CMK (cell line): ENCODE results near the gene TPST2.

Experiments used
- DNase-seq: peaks from one replicate; pipeline ENCODE4 v3.0.0-alpha.2; 2010; ENCODE audit warnings: low read depth

TPST2 gene

GRCh38 chr22:26489447-26490036 lies 100.4 kb downstream of the TPST2 start:
- no peak for DNase-seq

- no peak for DNase-seq
Measured at GRCh38 chr22:26487996-26488395, 101.9 kb downstream of the TPST2 start.

GRCh38 chr22:26486394-26486793 lies 103.5 kb downstream of the TPST2 start:
- no peak for DNase-seq

- DNase-seq, result no peak
Measured at GRCh38 chr22:26485806-26486390, 104.0 kb downstream of the TPST2 start.

GRCh38 chr22:26485013-26485412 lies 104.9 kb downstream of the TPST2 start:
- no peak for DNase-seq

- no peak for DNase-seq
Measured at GRCh38 chr22:26484360-26484706, 105.6 kb downstream of the TPST2 start.

GRCh38 chr22:26483439-26484359 lies 106.2 kb downstream of the TPST2 start, which contains the start of the genes HPS4 and SRRD:
TSS of gene HPS4 (minus strand) at chr22:26483783. CDS start at chr22:26481762, 2,021 bp downstream.
TSS of gene SRRD (plus strand) at chr22:26483877. CDS start at chr22:26483891, 14 bp downstream.
- peak; percentile 80 for DNase-seq

GRCh38 chr22:26483043-26483438 lies 106.9 kb downstream of the TPST2 start:
- DNase-seq, result no peak

- no peak for DNase-seq
Measured at GRCh38 chr22:26482161-26482560, 107.8 kb downstream of the TPST2 start.

GRCh38 chr22:26481694-26482093 lies 108.2 kb downstream of the TPST2 start:
- DNase-seq, result no peak

GRCh38 chr22:26481112-26481693 lies 108.7 kb downstream of the TPST2 start:
- no peak for DNase-seq

GRCh38 chr22:26480611-26480932 lies 109.4 kb downstream of the TPST2 start:
- DNase-seq, result no peak

- no peak for DNase-seq
Measured at GRCh38 chr22:26479792-26480610, 109.9 kb downstream of the TPST2 start.

GRCh38 chr22:26479043-26479791 lies 110.7 kb downstream of the TPST2 start:
- DNase-seq, result no peak

GRCh38 chr22:26477341-26477731 lies 112.6 kb downstream of the TPST2 start:
- no peak for DNase-seq

- no peak for DNase-seq
Measured at GRCh38 chr22:26476705-26477340, 113.1 kb downstream of the TPST2 start.

- no peak for DNase-seq
Measured at GRCh38 chr22:26474682-26475081, 115.2 kb downstream of the TPST2 start.
